K562 (cell line): Measurements from ENCODE around the gene SUPT20HL1. TPM values are rescaled to one million over a fixed set of nuclear protein-coding genes. Genes with fewer than 3 reads are reported as not detected.

Experiments used
- ATAC-seq: fragments of 200-7000 bp; cut with Tn5 transposase; 3 replicates; pipeline ENCODE4 v1.9.1; 2020; ENCODE audit warnings: moderate library complexity
- BruUV-seq: library from RNA; stranded (reverse); fragments of 400-500 nt; replicated peaks from 2 replicates; lab custom pipeline; 2021; lab: Mats Ljungman, UMichigan
- CTCF ChIA-PET: fragments of 300-600 bp; formaldehyde crosslinking; extraction: SDS; loops from one replicate; lab custom pipeline; 2021; ENCODE audit warnings: low intra/inter-chr PET ratio; lab: Yijun Ruan, JAX
- POLR2A ChIA-PET: fragments of 300-600, 350-650 bp; sonication (Branson Sonifier 250); formaldehyde crosslinking; extraction: SDS; loops from one replicate; lab custom pipeline; 2021; ENCODE audit warnings: antibody characterized with exemption, inconsistent platforms; lab: Yijun Ruan, JAX
- DNase-seq, 4 experiments: peaks; one replicate each; pipeline versions ENCODE4 v3.0.0 to v3.0.0-alpha.2; 2011 to 2018; ENCODE audit warnings: low spot score in 3 of 4, mixed read lengths in 3 of 4; ENCODE audit errors: extremely low read depth in 1 of 4
- FAIRE-seq: peaks from 2 replicates; lab custom pipeline; 2011; peaks lifted over from hg19 to GRCh38; lab: Jason Lieb, UNC
- H2AFZ ChIP-seq: 2 replicates; pipeline ENCODE4 v1.6.0; 2011; ENCODE audit warnings: low read depth, low read length, control low read depth, inconsistent platforms
- H3K27ac ChIP-seq: fragments of 200-600 bp; 3 replicates; pipeline ENCODE4 v1.8.0; 2011; ENCODE audit warnings: low read depth, mild to moderate bottlenecking, control low read depth, inconsistent platforms, low read length, moderate library complexity, mixed read lengths; ENCODE audit errors: extremely low read depth
- H3K27me3 ChIP-seq, 2 experiments: fragments of 300-600 bp in 1 of 2; 2 replicates in 1 of 2; 3 replicates in 1 of 2; pipeline versions ENCODE4 v1.6.0 to v1.8.0; 2011; ENCODE audit warnings: inconsistent platforms in 2 of 2, low read length in 2 of 2, mild to moderate bottlenecking in 1 of 2, mixed read lengths in 1 of 2, moderate library complexity in 1 of 2; ENCODE audit not compliant: control insufficient read depth in 2 of 2, insufficient read depth in 2 of 2
- H3K36me3 ChIP-seq: fragments of 300-600 bp; 3 replicates; pipeline ENCODE4 v1.8.0; 2011; ENCODE audit warnings: mild to moderate bottlenecking, low read length, inconsistent platforms; ENCODE audit not compliant: control insufficient read depth, insufficient read depth
- H3K4me1 ChIP-seq, 2 experiments: fragments of 200-600 bp in 1 of 2; replicated peaks in 1 of 2; 2 replicates in 1 of 2; 3 replicates in 1 of 2; pipeline versions ENCODE4 v1.5.1 to v1.8.0; 2011; ENCODE audit warnings: inconsistent platforms in 2 of 2, low read length in 2 of 2, mild to moderate bottlenecking in 1 of 2, mixed read lengths in 1 of 2, moderate library complexity in 1 of 2; ENCODE audit not compliant: control insufficient read depth in 2 of 2, insufficient read depth in 2 of 2
- H3K4me2 ChIP-seq: 2 replicates; pipeline ENCODE4 v1.6.1; 2011; ENCODE audit warnings: low read length, control low read depth, inconsistent platforms, mixed read lengths; ENCODE audit not compliant: insufficient read depth
- H3K4me3 ChIP-seq: fragments of 200-600 bp; sonication (generic), shearing (Covaris generic); 2 replicates; pipeline ENCODE4 v1.5.1; 2016; ENCODE audit warnings: control low read depth, inconsistent platforms
- H3K79me2 ChIP-seq: fragments of 200-600 bp; 3 replicates; pipeline ENCODE4 v1.8.0; 2011; ENCODE audit warnings: low read length, inconsistent platforms; ENCODE audit not compliant: control insufficient read depth, insufficient read depth
- H3K9ac ChIP-seq, 2 experiments: 2 replicates each; pipeline versions ENCODE4 v1.6.0 to v1.6.1; 2011; ENCODE audit warnings: low read depth in 2 of 2, low read length in 2 of 2, control low read depth in 1 of 2, inconsistent platforms in 1 of 2, mild to moderate bottlenecking in 1 of 2, mixed read lengths in 1 of 2; ENCODE audit not compliant: insufficient read depth in 1 of 2
- H3K9me1 ChIP-seq: one replicate; pipeline ENCODE4 v1.6.0; 2011; ENCODE audit warnings: inconsistent platforms, mild to moderate bottlenecking, low read length, moderate library complexity; ENCODE audit not compliant: control insufficient read depth, insufficient read depth
- H3K9me3 ChIP-seq: replicated peaks from 2 replicates; pipeline ENCODE4 v1.5.1; 2011; ENCODE audit warnings: low read depth, low read length, inconsistent platforms; ENCODE audit not compliant: control insufficient read depth, insufficient read depth
- H4K20me1 ChIP-seq: replicated peaks from 2 replicates; pipeline ENCODE4 v1.6.1; 2011; ENCODE audit warnings: low read length, inconsistent platforms, mixed read lengths; ENCODE audit not compliant: control insufficient read depth, insufficient read depth
- EP300 ChIP-seq: IDR thresholded peaks from 2 replicates; pipeline ENCODE4 v1.6.1; 2012; ENCODE audit warnings: low read length, improper control_type of control experiment
- HLTF ChIP-seq: fragments of 450-650 bp; IDR thresholded peaks from 2 replicates; pipeline ENCODE4 v1.6.1; 2016
- HMG20B ChIP-seq: fragments of 250-450 bp; sonication (Bioruptor Pico); IDR thresholded peaks from 2 replicates; pipeline ENCODE4 v1.5.0; 2021; ENCODE audit warnings: mild to moderate bottlenecking
- HNRNPL ChIP-seq: fragments of 200-400 bp; formaldehyde crosslinking; IDR thresholded peaks from 2 replicates; pipeline ENCODE4 v1.6.1; 2017; ENCODE audit warnings: low read depth, mild to moderate bottlenecking, low read length
- HNRNPUL1 ChIP-seq: fragments of 200-400 bp; formaldehyde crosslinking; IDR thresholded peaks from 2 replicates; pipeline ENCODE4 v1.6.1; 2017; ENCODE audit warnings: low read length
- MTA1 ChIP-seq: fragments of 450-650 bp; IDR thresholded peaks from 2 replicates; pipeline ENCODE4 v1.6.1; 2017; ENCODE audit warnings: borderline replicate concordance
- NR2C1 ChIP-seq, 2 experiments: fragments of 450-650 bp; IDR thresholded peaks; 2 replicates each; pipeline ENCODE4 v1.6.1; 2017; ENCODE audit warnings: mild to moderate bottlenecking in 2 of 2, antibody characterized with exemption in 1 of 2, inconsistent platforms in 1 of 2, missing compliant biosample characterization in 1 of 2, missing genetic modification characterization in 1 of 2
- SIN3B ChIP-seq: fragments of 450-650 bp; IDR thresholded peaks from 2 replicates; pipeline ENCODE4 v1.6.1; 2017; ENCODE audit warnings: low read depth, mild to moderate bottlenecking, moderate library complexity
- SMAD1 ChIP-seq: fragments of 150-350 bp; IDR thresholded peaks from 2 replicates; pipeline ENCODE4 v1.6.1; 2014; ENCODE audit warnings: low read length, low read depth; ENCODE audit not compliant: partially characterized antibody
- SREBF1 ChIP-seq: fragments of 150-350 bp; IDR thresholded peaks from 2 replicates; pipeline ENCODE4 v1.6.1; 2014; ENCODE audit warnings: antibody characterized with exemption, low read depth, low read length, borderline replicate concordance
- SRSF3 ChIP-seq: fragments of 200-400 bp; formaldehyde crosslinking; IDR thresholded peaks from 2 replicates; pipeline ENCODE4 v1.6.1; 2016; ENCODE audit warnings: mild to moderate bottlenecking, low read length, moderate library complexity; ENCODE audit not compliant: insufficient read depth
- SUPT5H ChIP-seq: fragments of 450-650 bp; IDR thresholded peaks from 2 replicates; pipeline ENCODE4 v1.6.1; 2016
- TCF7 ChIP-seq: sonication (generic); IDR thresholded peaks from 2 replicates; pipeline ENCODE4 v1.6.1; 2016; ENCODE audit warnings: antibody characterized with exemption, borderline replicate concordance
- ZNF76 ChIP-seq: fragments of 250-450 bp; sonication (Bioruptor Pico); IDR thresholded peaks from 2 replicates; pipeline ENCODE4 v1.4.0; 2020; ENCODE audit warnings: mild to moderate bottlenecking, moderate library complexity, borderline replicate concordance
- in situ Hi-C: fragments of 300-500 bp; cut with MboI; formaldehyde crosslinking; loops from 4 replicates; pipeline ENCODE4 v1.15.0; 2018; ENCODE audit warnings: inconsistent platforms, mixed read lengths
- intact Hi-C: fragments of 100-400 bp; cut with micrococcal nuclease; formaldehyde crosslinking; loops from 2 replicates; pipeline ENCODE4 v1.14.2; 2022
- polyA plus RNA-seq, 8 experiments: library from polyadenylated mRNA; depleted of rRNA in 4 of 8; stranded (reverse) in 5 of 8; unstranded in 3 of 8; fragments of >200 nt; fragmentation: Nextera tagmentation in 2 of 8; fragmentation: Illumina TruSeq in 1 of 8; extraction: Ambion mirVana in 2 of 8; extraction: Trizol in 1 of 8; gene quantifications; 2 replicates each; pipeline versions ENCODE4 v1.2.1 to v1.2.3, GENCODE V29; 2011 to 2014; ENCODE audit warnings: inconsistent platforms in 1 of 8, missing spikeins in 1 of 8
- total RNA-seq, 7 experiments: library from RNA; depleted of rRNA in 6 of 7; stranded (reverse); fragments of >200 nt in 6 of 7; fragmentation: Illumina TruSeq in 2 of 7; extraction: Trizol in 2 of 7; gene quantifications; 2 replicates each; pipeline versions ENCODE4 v1.2.1 to v1.2.3, GENCODE V29; 2011 to 2021; ENCODE audit warnings: low replicate concordance in 1 of 7
- TF ChIP-seq, protein P1 (sequence below): fragments of 450-650 bp; IDR thresholded peaks from 2 replicates; pipeline ENCODE4 v1.6.1; 2018; ENCODE audit warnings: mild to moderate bottlenecking, low read depth; ENCODE audit not compliant: partially characterized antibody
- TF ChIP-seq, protein P2 (sequence below): fragments of 450-650 bp; IDR thresholded peaks from 2 replicates; pipeline ENCODE4 v1.6.1; 2016; ENCODE audit warnings: borderline replicate concordance

The SUPT20HL1 gene
- total and polyA plus RNA-seq, 9 of the 15 experiments (the other 6 are each of a cell fraction or from before 2014, with no cell fraction given), result not detected

DNA sequence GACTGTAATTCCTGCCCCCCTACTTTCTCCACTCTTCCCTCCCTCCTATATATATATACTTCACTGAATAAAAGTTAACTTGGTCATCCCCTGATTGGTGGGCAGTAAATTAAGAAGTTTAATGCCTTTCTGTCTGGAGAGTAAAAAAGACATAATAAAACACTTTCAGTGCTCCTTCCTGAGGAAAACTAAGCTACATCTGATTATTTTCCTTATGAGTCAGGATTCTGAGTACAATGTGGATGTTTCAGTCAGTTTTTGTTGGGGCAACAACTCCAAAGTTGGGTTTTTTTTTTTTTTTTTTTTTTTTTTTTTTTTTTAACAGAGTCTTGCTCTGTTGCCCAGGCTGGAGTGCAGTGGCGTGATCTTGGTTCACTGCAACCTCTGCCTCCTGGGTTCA is 24.6 kb upstream of the SUPT20HL1 start (continued):
- TF ChIP-seq SIN3B (no peak), SREBF1 (no peak), EP300 (no peak)

DNA sequence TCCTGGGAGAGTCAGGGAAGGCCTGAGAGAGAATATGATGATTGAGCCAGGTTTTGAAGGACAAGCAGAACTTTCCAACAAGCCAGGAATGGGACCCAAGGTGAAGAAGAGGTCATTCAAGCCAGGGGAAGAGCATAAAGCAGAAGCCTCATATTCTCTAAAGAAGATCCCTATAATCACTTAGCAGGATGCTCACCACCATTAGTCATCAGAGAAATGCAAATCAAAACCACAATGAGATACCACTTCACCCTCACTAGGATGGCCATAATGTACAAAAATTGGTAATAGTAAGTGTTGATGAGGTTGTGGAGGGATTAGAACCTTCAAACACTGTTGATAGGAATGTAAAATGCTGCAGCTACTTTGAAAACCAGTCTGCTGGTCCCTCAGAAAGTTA is 20.5 kb upstream of the SUPT20HL1 start:
- Histone ChIP-seq H3K9ac (no peak overlapping the region), H3K36me3 (no peaks in the 10 kb centered on the region), H2AFZ (no peak overlapping the region), H3K4me1 (no peaks in the 10 kb centered on the region), H3K79me2 (no peaks in the 10 kb centered on the region), H3K4me3 (no peak overlapping the region), H3K9me1 (no peaks in the 10 kb centered on the region), H3K4me2 (no peak overlapping the region), H3K27me3 (no peaks in the 10 kb centered on the region; a peak in 1 of 5 replicates), H3K9me3 (no peaks in the 10 kb centered on the region), H4K20me1 (no peaks in the 10 kb centered on the region), H3K27ac (no peak overlapping the region)
- no TSS peak for BruUV-seq
- ChIA-PET POLR2A (no interaction called here), CTCF (no interaction called here)
- in situ Hi-C loops, result no loop called here
- ATAC-seq, result no peak
- intact Hi-C loops, result no loop called here
- no peak for TF ChIP-seq SUPT5H
- TF ChIP-seq HNRNPL, result no peak
- TF ChIP-seq ZNF76 (CRISPR knock-in tag), result no peak
- no peak for TF ChIP-seq TCF7
- TF ChIP-seq, protein P1, sequence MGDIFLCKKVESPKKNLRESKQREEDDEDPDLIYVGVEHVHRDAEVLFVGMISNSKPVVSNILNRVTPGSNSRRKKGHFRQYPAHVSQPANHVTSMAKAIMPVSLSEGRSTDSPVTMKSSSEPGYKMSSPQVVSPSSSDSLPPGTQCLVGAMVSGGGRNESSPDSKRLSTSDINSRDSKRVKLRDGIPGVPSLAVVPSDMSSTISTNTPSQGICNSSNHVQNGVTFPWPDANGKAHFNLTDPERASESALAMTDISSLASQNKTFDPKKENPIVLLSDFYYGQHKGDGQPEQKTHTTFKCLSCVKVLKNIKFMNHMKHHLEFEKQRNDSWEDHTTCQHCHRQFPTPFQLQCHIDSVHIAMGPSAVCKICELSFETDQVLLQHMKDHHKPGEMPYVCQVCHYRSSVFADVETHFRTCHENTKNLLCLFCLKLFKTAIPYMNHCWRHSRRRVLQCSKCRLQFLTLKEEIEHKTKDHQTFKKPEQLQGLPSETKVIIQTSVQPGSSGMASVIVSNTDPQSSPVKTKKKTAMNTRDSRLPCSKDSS, result no peak
- no peak for TF ChIP-seq HNRNPUL1
- TF ChIP-seq SRSF3, result no peak
- TF ChIP-seq MTA1, result no peak
- no peak for TF ChIP-seq HMG20B
- TF ChIP-seq, protein P2, sequence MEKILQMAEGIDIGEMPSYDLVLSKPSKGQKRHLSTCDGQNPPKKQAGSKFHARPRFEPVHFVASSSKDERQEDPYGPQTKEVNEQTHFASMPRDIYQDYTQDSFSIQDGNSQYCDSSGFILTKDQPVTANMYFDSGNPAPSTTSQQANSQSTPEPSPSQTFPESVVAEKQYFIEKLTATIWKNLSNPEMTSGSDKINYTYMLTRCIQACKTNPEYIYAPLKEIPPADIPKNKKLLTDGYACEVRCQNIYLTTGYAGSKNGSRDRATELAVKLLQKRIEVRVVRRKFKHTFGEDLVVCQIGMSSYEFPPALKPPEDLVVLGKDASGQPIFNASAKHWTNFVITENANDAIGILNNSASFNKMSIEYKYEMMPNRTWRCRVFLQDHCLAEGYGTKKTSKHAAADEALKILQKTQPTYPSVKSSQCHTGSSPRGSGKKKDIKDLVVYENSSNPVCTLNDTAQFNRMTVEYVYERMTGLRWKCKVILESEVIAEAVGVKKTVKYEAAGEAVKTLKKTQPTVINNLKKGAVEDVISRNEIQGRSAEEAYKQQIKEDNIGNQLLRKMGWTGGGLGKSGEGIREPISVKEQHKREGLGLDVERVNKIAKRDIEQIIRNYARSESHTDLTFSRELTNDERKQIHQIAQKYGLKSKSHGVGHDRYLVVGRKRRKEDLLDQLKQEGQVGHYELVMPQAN, result no peak
- TF ChIP-seq SMAD1, result no peak
- no peak for TF ChIP-seq HLTF
- TF ChIP-seq NR2C1 (IDR thresholded peaks at IDR 0.05), result no peak
- no peak for TF ChIP-seq NR2C1 (tag; IDR thresholded peaks at IDR 0.05)
- no peak for FAIRE-seq
- DNase-seq, result no peak
